ENCODE results near the gene PPIL6. TPM values are rescaled to one million over a fixed set of nuclear protein-coding genes. Genes with fewer than 3 reads are reported as not detected.

The PPIL6 gene
- total RNA-seq, 4 donors from 2014 or later, result 0.59 to 18.0 (median 4.6) TPM

DNA sequence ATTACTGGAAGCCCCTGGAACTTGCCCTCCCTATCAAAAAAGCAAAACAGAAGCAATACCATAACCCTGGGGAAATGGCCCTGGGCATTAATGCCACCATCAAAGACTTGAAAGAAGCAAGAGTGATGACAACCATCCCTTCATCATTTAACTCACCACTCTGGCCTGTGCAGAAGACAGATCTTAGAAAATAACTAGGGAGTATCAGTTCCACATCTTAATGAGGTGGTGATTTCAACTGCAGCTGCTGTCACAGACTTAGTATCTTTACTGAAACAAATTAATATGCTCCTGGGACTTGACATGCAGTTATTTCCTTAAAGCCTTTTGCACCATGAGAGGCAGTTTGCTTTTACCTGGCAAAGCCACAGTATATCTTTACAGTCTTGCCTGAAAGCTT is 82.2 kb downstream of the PPIL6 start:
- TF ChIP-seq, protein P1, sequence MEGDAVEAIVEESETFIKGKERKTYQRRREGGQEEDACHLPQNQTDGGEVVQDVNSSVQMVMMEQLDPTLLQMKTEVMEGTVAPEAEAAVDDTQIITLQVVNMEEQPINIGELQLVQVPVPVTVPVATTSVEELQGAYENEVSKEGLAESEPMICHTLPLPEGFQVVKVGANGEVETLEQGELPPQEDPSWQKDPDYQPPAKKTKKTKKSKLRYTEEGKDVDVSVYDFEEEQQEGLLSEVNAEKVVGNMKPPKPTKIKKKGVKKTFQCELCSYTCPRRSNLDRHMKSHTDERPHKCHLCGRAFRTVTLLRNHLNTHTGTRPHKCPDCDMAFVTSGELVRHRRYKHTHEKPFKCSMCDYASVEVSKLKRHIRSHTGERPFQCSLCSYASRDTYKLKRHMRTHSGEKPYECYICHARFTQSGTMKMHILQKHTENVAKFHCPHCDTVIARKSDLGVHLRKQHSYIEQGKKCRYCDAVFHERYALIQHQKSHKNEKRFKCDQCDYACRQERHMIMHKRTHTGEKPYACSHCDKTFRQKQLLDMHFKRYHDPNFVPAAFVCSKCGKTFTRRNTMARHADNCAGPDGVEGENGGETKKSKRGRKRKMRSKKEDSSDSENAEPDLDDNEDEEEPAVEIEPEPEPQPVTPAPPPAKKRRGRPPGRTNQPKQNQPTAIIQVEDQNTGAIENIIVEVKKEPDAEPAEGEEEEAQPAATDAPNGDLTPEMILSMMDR (IDR thresholded peaks at IDR 0.05), result no peak
- no peak for TF ChIP-seq POLR2A (IDR thresholded peaks at IDR 0.05)
- H3K36me3 ChIP-seq, result no peaks in the 10 kb centered on the region
- no peak overlapping the region for H3K4me3 ChIP-seq
- intact Hi-C loops (cut with DNase I; ENCODE audit: low total_unique reads), result no loop called here
- H3K27me3 ChIP-seq, result no peaks in the 10 kb centered on the region
- H3K9me3 ChIP-seq, result no peaks in the 10 kb centered on the region
- H3K4me1 ChIP-seq, result no peaks in the 10 kb centered on the region
- H3K27ac ChIP-seq, result no peak overlapping the region
- no peak for DNase-seq

DNA sequence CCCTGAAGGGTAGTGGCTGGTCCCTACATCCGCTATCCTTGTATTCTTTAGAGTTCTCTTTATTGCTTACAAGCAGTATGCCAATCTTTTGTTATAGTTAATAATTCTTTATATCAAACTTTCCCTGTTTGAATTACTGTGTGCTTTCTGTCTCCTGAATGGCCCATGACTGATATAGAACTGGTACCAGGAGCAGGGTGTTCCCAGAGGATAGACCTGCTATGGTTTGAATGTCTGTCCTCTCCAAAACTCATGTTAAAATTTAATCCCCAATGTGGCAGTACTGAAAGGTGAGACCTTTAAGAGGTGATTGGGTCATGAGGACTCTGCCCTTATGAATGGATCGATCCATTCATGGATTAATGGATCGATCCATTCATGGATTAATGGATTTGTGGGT is 84.2 kb downstream of the PPIL6 start:
- intact Hi-C loops (cut with DNase I; ENCODE audit: low total_unique reads), result no loop called here
- TF ChIP-seq, protein P1 (IDR thresholded peaks at IDR 0.05), result no peak
- no peak for TF ChIP-seq POLR2A (IDR thresholded peaks at IDR 0.05)
- DNase-seq, result no peak
- no peaks in the 10 kb centered on the region for H3K9me3 ChIP-seq
- H3K4me1 ChIP-seq, result no peaks in the 10 kb centered on the region
- H3K4me3 ChIP-seq, result no peak overlapping the region
- H3K36me3 ChIP-seq, result no peaks in the 10 kb centered on the region
- no peak overlapping the region for H3K27ac ChIP-seq
- H3K27me3 ChIP-seq, result no peaks in the 10 kb centered on the region

DNA sequence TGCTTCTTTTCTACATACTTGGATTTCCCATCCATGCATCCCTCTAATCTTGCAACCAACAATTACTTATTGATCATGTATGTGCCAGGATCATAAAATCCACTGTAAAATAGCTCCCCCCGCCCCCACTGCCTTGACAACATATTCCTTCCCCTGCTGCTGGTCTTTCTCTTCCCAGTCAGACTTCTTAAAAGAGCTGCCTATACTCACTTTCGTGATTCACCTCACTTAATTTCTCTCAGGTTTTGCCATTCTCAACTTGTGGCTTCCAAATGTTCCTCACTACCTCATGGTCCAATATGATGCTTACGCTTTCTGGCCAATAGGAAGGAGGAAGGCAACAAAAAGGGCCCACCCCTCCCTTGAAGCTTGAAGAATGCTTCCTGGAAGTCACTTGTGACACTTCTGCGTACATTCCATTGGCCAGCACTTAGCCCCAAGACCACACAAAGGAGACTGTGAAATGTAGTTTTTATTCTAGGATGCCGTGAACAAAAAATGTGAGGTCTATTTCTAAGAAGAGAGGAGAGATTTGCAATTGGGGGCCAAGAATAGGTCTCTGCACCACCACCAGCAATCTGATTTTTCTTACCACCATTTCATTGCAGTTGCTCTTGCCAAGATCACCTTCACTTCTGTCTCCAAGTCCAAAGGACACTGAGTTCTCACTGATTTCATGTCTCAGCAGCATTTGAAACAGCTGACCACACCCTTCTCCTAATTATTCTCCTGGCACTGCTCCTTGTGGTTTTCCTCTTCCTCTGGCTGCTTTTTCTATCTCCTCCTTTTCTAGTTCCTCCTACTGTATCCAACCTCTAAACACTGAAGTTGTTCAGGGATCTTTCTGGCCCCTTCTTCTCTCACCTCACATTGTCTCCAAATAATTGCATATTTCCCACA is 88.9 kb downstream of the PPIL6 start:
- Histone ChIP-seq H3K4me1 (no peaks in the 10 kb centered on the region), H3K27ac (no peak overlapping the region), H3K4me3 (no peak overlapping the region), H3K9me3 (no peaks in the 10 kb centered on the region), H3K27me3 (no peaks in the 10 kb centered on the region), H3K36me3 (no peaks in the 10 kb centered on the region)
- TF ChIP-seq, protein P1 (IDR thresholded peaks at IDR 0.05), result no peak
- no peak for TF ChIP-seq POLR2A (IDR thresholded peaks at IDR 0.05)
- intact Hi-C loops (cut with DNase I; ENCODE audit: low total_unique reads), result no loop called here
- no peak for DNase-seq

DNA sequence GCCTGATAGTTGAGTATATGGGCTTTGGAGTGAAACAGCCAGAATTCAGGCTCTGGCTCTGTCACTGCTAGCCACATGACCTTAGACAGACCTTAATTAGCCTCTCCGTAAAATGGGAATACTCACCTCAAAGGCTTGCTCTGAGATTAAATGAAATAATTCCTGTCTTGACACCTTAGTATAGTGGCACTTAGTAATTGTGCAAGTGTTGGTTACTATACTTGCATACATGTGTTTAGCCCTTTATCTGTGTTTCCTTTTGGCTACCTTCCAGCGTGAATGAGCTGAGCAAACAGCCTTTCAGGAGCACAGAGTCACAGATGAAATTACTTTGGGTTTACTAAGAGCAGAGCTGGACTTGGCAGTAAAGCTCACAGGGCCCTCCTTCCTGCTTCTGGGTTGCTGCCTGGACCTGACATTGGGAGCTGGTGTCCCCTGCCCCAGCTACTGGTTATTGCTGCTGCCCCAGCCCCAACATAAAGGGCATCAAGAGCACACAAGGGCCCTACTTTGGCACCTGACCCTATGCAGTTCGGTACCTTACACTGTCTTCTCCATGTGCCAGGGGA is 90.9 kb downstream of the PPIL6 start:
- Histone ChIP-seq H3K4me1 (no peaks in the 10 kb centered on the region), H3K27me3 (no peaks in the 10 kb centered on the region), H3K4me3 (no peak overlapping the region), H3K9me3 (no peaks in the 10 kb centered on the region), H3K36me3 (no peaks in the 10 kb centered on the region), H3K27ac (no peak overlapping the region)
- intact Hi-C loops (cut with DNase I; ENCODE audit: low total_unique reads), result no loop called here
- no peak for DNase-seq
- TF ChIP-seq POLR2A (IDR thresholded peaks at IDR 0.05), result no peak
- TF ChIP-seq, protein P1 (IDR thresholded peaks at IDR 0.05), result no peak

DNA sequence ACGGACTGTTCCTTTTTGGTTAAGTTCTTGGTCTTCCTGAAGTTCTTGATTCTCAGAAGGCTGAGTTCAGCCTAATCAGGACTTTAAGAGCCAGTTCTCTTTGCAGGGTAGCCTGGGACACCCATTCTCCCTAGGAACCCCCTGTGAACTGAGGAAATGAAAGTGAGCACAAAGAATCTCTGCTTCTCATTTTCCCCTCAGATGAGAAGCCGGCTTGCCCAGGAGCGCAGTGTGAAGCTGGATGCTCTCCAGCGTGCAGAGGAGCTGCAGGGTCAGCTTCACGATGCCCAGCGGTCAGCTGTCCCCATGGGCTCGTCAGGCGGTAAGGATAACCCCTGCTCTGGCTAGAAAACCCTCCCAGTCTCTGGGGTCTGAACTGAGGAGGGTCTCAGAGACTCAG is 92.2 kb downstream of the PPIL6 start:
- Histone ChIP-seq H3K4me3 (no peak overlapping the region), H3K27ac (no peak overlapping the region), H3K4me1 (no peaks in the 10 kb centered on the region), H3K9me3 (no peaks in the 10 kb centered on the region), H3K27me3 (no peaks in the 10 kb centered on the region), H3K36me3 (no peaks in the 10 kb centered on the region)
- intact Hi-C loops (cut with DNase I; ENCODE audit: low total_unique reads), result no loop called here
- DNase-seq, result no peak
- no peak for TF ChIP-seq POLR2A (IDR thresholded peaks at IDR 0.05)
- TF ChIP-seq, protein P1 (IDR thresholded peaks at IDR 0.05), result no peak
